GM21390 (cell line): ENCODE measurements around the gene ALDH3A1.
"Not testable (repeated sequence)": the region's sequence is repeated elsewhere in the genome, so short reads cannot be mapped to it uniquely, and the experiment has no call there.

Experiments
- ATAC-seq: cut with Tn5 transposase; IDR thresholded peaks from one replicate; pipeline ENCODE4 v1.9.1; 2021; ENCODE audit not compliant: unreplicated experiment

Gene ALDH3A1

GRCh38 chr17:19747829-19748806 is at the start of gene ALDH3A1:
Gene ALDH3A1 (minus strand): TSS chr17:19748298. CDS start chr17:19745129, 3,169 bp downstream.
- ATAC-seq: no peak

- ATAC-seq: no peak
Measured at GRCh38 chr17:19796457-19796856, 48.4 kb upstream of the ALDH3A1 start.

GRCh38 chr17:19791918-19792550 is 43.9 kb upstream of the ALDH3A1 start:
- no peak for ATAC-seq

DNA sequence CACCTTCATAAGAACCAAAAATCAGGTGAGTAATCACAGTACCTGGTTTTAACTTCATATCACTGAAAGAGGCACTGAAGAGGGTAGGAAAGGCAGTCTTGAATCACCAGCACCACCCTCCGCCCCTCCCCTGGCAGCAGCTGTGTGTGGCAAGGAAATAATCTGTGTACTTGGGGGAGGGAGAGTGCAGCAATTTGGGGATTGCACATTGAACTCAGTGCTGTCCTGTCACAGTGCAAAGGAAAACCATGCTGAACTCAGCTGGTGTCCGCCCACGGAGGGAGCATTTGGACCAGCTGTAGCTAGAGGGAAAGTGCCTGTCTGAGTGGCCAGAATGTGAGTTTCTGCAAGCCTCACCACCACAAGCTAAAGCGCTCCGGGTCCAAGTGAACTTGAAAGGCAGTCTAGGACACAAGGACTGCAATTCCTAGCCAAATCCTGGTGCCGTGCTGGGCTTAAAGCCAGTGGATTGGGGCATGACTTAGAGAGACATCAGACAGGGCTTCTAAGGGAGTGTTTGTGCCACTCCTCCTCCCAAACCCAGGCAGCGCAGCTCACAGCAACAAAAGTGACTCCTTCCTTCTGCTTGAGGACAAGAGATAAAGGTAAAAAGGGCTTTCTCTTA is 39.7 kb upstream of the ALDH3A1 start:
- no peak for ATAC-seq

DNA sequence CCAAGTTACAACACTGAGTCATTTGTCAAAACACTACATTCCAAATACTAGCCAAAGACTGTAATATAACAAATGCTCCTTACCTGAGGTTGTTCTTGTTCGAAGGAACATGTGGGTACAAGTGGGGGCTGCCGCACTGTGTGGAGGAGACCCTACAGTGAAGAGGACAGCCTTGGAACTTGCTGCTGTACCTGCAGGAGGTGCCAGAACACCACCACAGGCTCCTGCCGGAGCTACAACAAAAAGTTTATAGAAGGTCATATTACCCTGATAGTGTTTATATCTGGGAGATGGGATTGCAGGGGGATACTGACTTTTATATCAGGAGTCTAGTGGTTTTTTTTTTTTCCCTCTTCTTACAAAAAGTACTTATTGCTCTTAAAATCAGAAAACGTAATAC is 37.8 kb upstream of the ALDH3A1 start:
- ATAC-seq: no peak

- no peak for ATAC-seq
Measured at GRCh38 chr17:19781488-19782458, 33.7 kb upstream of the ALDH3A1 start.

GRCh38 chr17:19780846-19781245 is 32.7 kb upstream of the ALDH3A1 start:
- no peak for ATAC-seq

GRCh38 chr17:19773534-19773933 is 25.4 kb upstream of the ALDH3A1 start:
- ATAC-seq: no peak

DNA sequence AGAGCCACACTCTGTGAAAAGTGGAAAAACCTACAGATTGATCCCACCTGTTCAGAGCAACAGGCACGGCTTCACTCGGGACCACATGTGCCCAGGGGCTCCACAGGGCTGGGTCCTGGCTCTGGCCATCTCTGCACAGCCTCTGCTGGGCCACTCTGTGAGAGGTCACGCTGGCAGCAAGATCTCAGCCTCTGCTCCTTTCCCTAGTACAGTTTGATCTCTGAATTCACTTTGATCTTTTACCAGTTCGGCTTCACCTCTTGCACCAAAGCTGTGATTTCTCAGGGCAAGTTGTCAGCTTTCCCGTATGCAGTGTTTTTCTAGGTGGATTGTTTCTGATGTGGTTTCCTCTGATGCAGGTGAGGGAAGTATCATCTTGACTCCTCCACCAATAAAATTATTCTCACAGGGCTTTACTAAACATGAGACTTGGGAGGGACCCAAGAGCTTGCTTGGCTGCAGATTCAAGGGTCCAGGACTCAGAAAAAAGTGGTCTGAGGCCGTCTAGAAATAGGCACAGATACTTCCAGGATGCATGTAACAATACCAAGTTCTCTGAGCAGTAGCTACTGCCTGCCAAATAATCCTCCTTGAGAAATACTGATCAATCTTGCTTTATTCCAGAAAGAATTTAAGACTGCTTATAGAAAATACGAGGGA is 24.0 kb upstream of the ALDH3A1 start:
- ATAC-seq: no peak

- ATAC-seq: no peak
Measured at GRCh38 chr17:19770985-19771735, 23.1 kb upstream of the ALDH3A1 start.

GRCh38 chr17:19769946-19770652 is 22.0 kb upstream of the ALDH3A1 start:
- no peak for ATAC-seq

DNA sequence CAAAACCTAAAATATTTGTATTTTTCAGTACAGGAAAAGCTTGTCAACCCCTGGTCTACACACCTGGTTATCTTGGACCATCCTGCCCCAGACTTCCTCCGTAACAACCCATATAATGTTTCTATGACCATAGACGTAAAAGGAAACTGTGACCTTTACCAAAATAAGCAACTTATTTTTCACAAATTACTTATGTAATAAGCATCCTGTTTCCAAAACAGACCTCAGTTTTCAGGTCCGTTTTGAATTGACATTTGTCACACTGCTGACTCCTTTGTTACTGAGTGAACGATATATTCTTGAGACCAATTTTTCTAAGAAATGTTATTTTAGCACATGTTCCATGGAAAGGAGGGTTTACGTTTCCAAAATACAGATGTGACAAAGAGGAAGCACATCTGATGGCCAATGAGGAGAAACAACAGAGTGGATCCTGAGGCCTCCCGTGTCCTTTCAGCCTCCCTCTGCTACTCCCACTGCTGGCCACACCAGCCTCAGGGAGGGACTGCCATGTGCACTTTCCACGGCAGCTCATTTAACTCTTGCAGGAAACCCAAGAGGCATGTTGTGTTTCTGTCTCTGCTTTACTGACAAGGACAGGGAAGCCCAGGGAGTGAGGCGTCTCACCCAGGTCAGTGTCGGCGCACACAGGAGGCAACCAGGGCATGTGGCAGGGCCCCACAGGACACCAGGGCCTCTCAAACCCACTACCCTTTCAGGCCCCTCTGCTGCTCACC is 20.1 kb upstream of the ALDH3A1 start:
- no peak for ATAC-seq

- no peak for ATAC-seq
Measured at GRCh38 chr17:19766421-19767270, 18.5 kb upstream of the ALDH3A1 start.

- no peak for ATAC-seq
Measured at GRCh38 chr17:19766016-19766415, 17.9 kb upstream of the ALDH3A1 start.

GRCh38 chr17:19763991-19764390 is 15.9 kb upstream of the ALDH3A1 start:
- ATAC-seq: not testable (repeated sequence)

DNA sequence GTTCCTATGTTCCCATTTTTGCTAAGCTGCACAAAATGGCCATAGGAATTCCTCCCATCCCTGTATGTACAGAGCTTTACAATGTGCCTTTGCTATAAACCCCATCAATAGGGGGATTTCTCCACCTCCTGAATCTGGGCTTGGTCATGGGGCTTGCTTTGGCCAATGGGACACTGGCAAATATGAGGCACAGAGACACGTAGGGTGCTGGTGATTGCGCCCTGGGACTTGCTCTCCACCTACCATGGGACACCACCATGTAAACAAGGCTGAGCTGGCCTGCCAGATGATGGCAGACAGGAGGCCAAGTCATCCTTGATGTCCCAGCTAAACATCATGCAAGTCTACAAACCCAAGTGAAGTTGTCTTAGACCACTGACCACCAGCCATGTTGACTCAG is 15.3 kb upstream of the ALDH3A1 start:
- ATAC-seq: no peak

GRCh38 chr17:19762515-19762961 is 14.4 kb upstream of the ALDH3A1 start:
- ATAC-seq: no peak
